Mucosa of gallbladder (tissue), 1 donor: ENCODE results near the gene BRCA1. TPM values are rescaled to one million over a fixed set of nuclear protein-coding genes. Genes with fewer than 3 reads are reported as not detected.
"Not testable (repeated sequence)": the region's sequence is repeated elsewhere in the genome, so short reads cannot be mapped to it uniquely, and the experiment has no call there.

Experiments used
- DNase-seq: peaks from one replicate; pipeline ENCODE4 v3.0.0-alpha.2; 2020; ENCODE audit warnings: low spot score
- total RNA-seq: library from RNA; stranded (reverse); gene quantifications from one replicate; pipeline ENCODE4 v1.2.1, GENCODE V29; 2021
- donor health status: DM: no; HTN: no; CAD: no.

Gene BRCA1
- total RNA-seq, 1 donor from 2014 or later: 5.8 TPM

- no peak for DNase-seq
Observed at GRCh38 chr17:43070257-43070656, 54.9 kb downstream of the BRCA1 start.

DNA sequence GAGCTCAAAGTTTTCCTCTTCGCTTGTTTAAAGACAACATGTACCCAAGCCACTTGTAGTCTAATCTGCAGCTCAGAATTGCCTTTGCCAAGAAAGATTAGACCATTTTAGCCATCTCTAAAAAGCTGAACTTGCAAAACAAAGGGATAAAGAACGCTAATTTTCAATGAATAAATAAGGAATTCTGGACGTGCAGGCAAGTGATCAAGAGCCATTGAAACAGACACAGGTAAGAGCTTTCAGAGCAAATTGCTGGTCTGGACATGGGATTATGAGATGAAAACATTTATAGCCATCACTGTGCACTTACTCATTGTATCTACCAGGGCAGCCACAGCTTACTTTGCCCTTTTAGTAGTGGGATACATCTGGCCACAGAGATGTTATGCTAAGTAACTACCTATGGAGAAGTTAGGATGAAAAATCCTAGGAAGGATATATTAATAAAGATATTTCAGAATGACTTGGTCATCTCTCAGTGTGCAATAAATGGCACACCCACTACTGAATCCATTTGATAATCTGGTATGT is 55.7 kb downstream of the BRCA1 start:
- no peak for DNase-seq

DNA sequence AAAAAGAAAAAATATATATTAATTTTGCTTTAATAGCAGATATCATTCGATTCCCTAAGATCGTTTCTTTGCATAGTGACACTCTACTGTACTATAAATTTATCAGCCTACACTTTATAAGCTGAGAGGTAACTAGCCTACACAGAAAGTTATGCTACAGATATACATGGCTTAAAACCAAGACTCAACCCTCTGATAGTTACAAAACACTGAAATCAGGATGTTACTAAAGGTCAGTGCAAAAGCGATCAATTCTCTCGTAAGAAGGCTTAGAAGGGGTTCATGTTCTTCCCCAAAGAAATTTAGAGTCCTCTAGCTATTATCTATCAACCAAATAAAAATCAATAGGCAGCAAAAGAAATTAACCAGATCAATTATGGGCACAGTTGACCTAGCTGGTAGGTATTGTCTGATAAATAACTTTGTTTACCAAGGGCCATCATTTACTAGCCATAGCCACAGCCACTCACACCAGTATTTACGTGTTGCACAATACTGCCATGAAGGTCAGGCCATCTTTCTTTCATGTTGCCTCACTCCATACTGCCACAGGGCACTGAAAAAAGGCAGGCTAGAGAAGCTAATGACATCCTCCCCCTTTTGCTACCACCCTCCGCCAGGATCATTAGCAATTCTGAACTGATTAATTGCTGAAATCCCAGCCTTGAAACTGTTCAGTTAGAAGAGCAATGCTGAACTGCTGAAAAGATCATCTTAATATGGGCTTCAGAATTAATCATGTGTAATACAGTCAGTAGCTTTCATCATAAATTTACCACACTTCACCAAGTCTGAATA is 56.4 kb downstream of the BRCA1 start:
- no peak for DNase-seq

- no peak for DNase-seq
Observed at GRCh38 chr17:43062984-43063638, 62.1 kb downstream of the BRCA1 start.

- DNase-seq: no peak
Observed at GRCh38 chr17:43056051-43056450, 69.1 kb downstream of the BRCA1 start.

- not testable (repeated sequence) for DNase-seq
Observed at GRCh38 chr17:43053008-43053407, 72.2 kb downstream of the BRCA1 start.

DNA sequence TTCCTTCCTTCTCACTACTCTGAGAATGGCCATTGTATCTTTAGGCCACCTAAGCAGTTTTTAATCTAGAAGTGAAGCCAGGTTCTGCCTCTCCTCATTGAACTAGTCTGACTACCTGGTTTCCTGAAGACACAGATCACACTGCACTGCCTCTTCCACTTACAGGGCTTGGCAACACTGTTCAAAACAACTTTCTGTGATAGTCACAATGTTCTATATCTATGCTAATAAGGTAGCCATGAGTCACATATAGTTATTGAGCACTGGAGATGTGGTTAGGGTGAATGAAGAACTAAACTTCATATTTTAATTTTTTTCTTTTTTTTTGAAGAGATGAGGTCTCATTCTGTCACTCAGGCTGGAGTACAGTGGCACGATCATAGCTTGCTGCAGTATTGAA is 73.2 kb downstream of the BRCA1 start:
- no peak for DNase-seq

- no peak for DNase-seq
Observed at GRCh38 chr17:43044024-43044423, 81.1 kb downstream of the BRCA1 start.

GRCh38 chr17:43043307-43043706 is 81.9 kb downstream of the BRCA1 start:
- DNase-seq: no peak

DNA sequence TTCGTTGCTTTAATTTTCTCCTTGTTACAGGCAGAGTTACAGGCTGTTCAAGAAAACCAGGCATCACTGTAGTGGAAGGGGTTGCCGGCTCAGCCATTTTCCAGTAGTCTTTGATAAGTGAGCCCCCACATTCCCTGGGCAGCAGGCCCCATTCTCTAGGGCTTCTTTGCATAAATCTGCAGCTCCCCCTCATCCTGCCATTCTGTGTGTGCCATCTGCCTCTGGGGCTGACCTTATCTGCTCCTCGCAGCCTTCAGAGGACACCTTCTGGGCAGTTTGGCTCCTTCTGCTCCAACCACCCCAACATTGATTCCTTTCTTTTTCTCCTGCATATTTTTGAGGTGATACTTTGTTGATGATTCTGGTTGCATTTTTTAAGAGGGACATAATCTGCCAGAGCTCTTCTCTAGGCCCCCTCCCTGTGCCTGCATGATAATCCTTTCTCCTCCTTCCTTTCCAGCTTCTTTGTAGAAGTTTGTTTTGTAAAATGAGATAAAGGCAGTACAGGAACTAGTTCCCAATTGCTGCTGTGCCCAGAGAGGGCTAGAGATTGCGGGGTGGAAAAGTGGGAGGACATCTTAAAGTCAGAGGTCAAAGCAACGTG is 83.0 kb downstream of the BRCA1 start:
- DNase-seq: no peak

GRCh38 chr17:43040655-43041054 is 84.5 kb downstream of the BRCA1 start:
- no peak for DNase-seq

- DNase-seq: no peak
Observed at GRCh38 chr17:43039646-43040045, 85.5 kb downstream of the BRCA1 start.

GRCh38 chr17:43034894-43035293 is 90.3 kb downstream of the BRCA1 start:
- no peak for DNase-seq

DNA sequence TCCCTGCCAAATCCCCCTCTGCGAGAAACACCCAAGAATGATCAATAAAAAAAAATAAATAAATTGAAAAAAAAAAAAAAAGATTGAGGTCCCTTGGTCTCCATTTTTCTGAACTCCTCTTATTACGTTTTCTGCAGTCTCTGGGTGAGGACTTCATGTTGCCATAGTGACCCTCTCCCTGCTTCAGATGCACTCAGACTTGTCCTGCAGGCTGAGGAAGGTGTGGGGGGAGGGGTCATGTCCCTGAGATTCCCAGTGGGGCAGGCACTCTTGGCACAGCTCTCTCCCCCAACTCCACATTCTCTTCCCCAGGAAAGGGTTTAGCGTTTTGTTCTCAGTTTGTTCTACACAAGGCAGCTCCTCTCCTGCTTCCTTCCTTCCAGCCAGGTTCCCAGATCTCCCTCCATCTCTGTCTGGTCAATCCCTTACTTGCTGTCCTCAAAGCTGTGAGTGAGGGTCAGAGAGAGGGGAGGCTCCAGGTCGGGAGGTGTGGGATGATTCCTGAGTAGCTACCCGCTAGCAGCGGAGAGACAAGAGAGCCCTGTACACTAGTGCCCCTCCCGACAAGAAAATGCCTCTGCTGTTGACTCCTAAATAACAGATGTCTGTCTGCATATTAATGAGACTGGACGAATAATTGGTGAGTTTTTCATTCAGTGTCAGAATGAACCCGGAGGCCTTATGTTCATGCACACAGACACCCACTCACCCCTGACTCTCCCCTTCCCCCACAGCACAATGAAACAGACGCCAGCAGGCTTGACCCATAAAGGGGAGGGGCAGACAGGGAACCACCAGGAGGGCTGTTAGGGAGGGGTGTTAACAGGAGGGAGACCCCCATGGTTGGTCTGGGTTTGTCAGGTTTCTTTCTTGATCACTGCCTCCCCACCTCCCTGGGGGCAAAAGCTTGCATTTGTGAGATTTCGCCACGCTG is 90.9 kb downstream of the BRCA1 start:
- no peak for DNase-seq

- no peak for DNase-seq
Observed at GRCh38 chr17:43031666-43032065, 93.5 kb downstream of the BRCA1 start.

- no peak for DNase-seq
Observed at GRCh38 chr17:43030137-43030767, 94.9 kb downstream of the BRCA1 start.

- no peak for DNase-seq
Observed at GRCh38 chr17:43028221-43028861, 96.8 kb downstream of the BRCA1 start.

GRCh38 chr17:43027091-43028032 is 97.8 kb downstream of the BRCA1 start:
- DNase-seq: no peak

- DNase-seq: no peak
Observed at GRCh38 chr17:43026595-43026994, 98.6 kb downstream of the BRCA1 start.
